Ectodermal cell (in vitro differentiated cells): ENCODE measurements around the gene BARD1.

Experiments used
- H3K27ac ChIP-seq: 2 replicates; pipeline ENCODE4 v1.7.0; 2013; ENCODE audit warnings: mild to moderate bottlenecking, low read depth, low read length; ENCODE audit not compliant: insufficient read depth, poor library complexity, severe bottlenecking
- H3K27me3 ChIP-seq: 2 replicates; pipeline ENCODE4 v1.7.0; 2013; ENCODE audit warnings: mild to moderate bottlenecking, low read length; ENCODE audit not compliant: insufficient read depth, control insufficient read depth, poor library complexity, severe bottlenecking
- H3K36me3 ChIP-seq: one replicate; pipeline ENCODE4 v1.7.0; 2013; ENCODE audit warnings: low read length; ENCODE audit not compliant: control insufficient read depth, insufficient read depth
- H3K4me1 ChIP-seq: one replicate; pipeline ENCODE4 v1.7.0; 2013; ENCODE audit warnings: low read length; ENCODE audit not compliant: control insufficient read depth, insufficient read depth
- H3K4me3 ChIP-seq: 2 replicates; pipeline ENCODE4 v1.7.0; 2013; ENCODE audit warnings: low read depth, low read length, control low read depth; ENCODE audit not compliant: insufficient read depth
- H3K9me3 ChIP-seq: 2 replicates; pipeline ENCODE4 v1.7.0; 2013; ENCODE audit warnings: mild to moderate bottlenecking, low read length, moderate library complexity; ENCODE audit not compliant: control insufficient read depth
- WGBS, 2 experiments: methylation state at CpG; one replicate each; pipeline ENCODE4 v1.1.7; 2013; ENCODE audit warnings: missing lambda C conversion rate in 2 of 2; 5-methylcytosine and 5-hydroxymethylcytosine counted together

BARD1 gene

GRCh38 chr2:214774108-214774507 lies 35.4 kb downstream of the BARD1 start:
- no peak overlapping the region for H3K27ac ChIP-seq
- no peaks in the 10 kb centered on the region for H3K9me3 ChIP-seq
- H3K27me3 ChIP-seq = no peaks in the 10 kb centered on the region
- H3K4me1 ChIP-seq = no peaks in the 10 kb centered on the region
- H3K4me3 ChIP-seq = no peak overlapping the region
- peaks cover 15% of the 10 kb centered on the region for H3K36me3 ChIP-seq

- no peak overlapping the region for H3K4me3 ChIP-seq
- no peaks in the 10 kb centered on the region for H3K27me3 ChIP-seq
- no peaks in the 10 kb centered on the region for H3K9me3 ChIP-seq
- H3K36me3 ChIP-seq = peaks cover 16% of the 10 kb centered on the region
- WGBS, 2 experiments = 91 to 94% methylated on average over 2 of the region's 3 CpGs
- H3K4me1 ChIP-seq = no peaks in the 10 kb centered on the region
- H3K27ac ChIP-seq = no peak overlapping the region
Measured at GRCh38 chr2:214772443-214773015, 37.0 kb downstream of the BARD1 start.

GRCh38 chr2:214765180-214765579 lies 44.3 kb downstream of the BARD1 start:
- Histone ChIP-seq H3K27ac (no peak overlapping the region), H3K9me3 (no peaks in the 10 kb centered on the region), H3K4me3 (no peak overlapping the region), H3K4me1 (no peaks in the 10 kb centered on the region), H3K36me3 (peaks cover 8% of the 10 kb centered on the region), H3K27me3 (no peaks in the 10 kb centered on the region)
- WGBS, 2 experiments = 94 to 100% methylated on average over 2 of the region's 2 CpGs

- Histone ChIP-seq H3K36me3 (peaks cover 9% of the 10 kb centered on the region), H3K27ac (no peak overlapping the region), H3K4me1 (no peaks in the 10 kb centered on the region), H3K9me3 (no peaks in the 10 kb centered on the region), H3K4me3 (no peak overlapping the region), H3K27me3 (no peaks in the 10 kb centered on the region)
- WGBS, 2 experiments = 69 to 76% methylated on average over 2 of the region's 2 CpGs
Measured at GRCh38 chr2:214753455-214753854, 56.0 kb downstream of the BARD1 start.

- no peak overlapping the region for H3K4me3 ChIP-seq
- no peaks in the 10 kb centered on the region for H3K4me1 ChIP-seq
- WGBS, 2 experiments = 88% methylated on average over 2 of the region's 2 CpGs
- no peak overlapping the region for H3K27ac ChIP-seq
- peaks cover 7% of the 10 kb centered on the region for H3K36me3 ChIP-seq
- H3K9me3 ChIP-seq = no peaks in the 10 kb centered on the region
- H3K27me3 ChIP-seq = no peaks in the 10 kb centered on the region
Measured at GRCh38 chr2:214750529-214750928, 59.0 kb downstream of the BARD1 start.

GRCh38 chr2:214747992-214748391 lies 61.5 kb downstream of the BARD1 start:
- Histone ChIP-seq H3K4me1 (no peaks in the 10 kb centered on the region), H3K27ac (no peak overlapping the region), H3K9me3 (no peaks in the 10 kb centered on the region), H3K36me3 (peaks cover 10% of the 10 kb centered on the region), H3K27me3 (no peaks in the 10 kb centered on the region), H3K4me3 (no peak overlapping the region)

GRCh38 chr2:214742119-214742518 lies 67.4 kb downstream of the BARD1 start:
- Histone ChIP-seq H3K9me3 (no peaks in the 10 kb centered on the region), H3K36me3 (peaks cover 6% of the 10 kb centered on the region)
- 96 to 100% methylated on average over 1 of the region's 1 CpG for WGBS, 2 experiments

GRCh38 chr2:214740867-214741395 lies 68.6 kb downstream of the BARD1 start:
- H3K4me3 ChIP-seq = no peak overlapping the region
- peaks cover 6% of the 10 kb centered on the region for H3K36me3 ChIP-seq
- no peaks in the 10 kb centered on the region for H3K4me1 ChIP-seq
- WGBS, 2 experiments = no CpG with 5 or more reads among the region's 1 CpG
- H3K27ac ChIP-seq = no peak overlapping the region
- H3K9me3 ChIP-seq = no peaks in the 10 kb centered on the region
- H3K27me3 ChIP-seq = no peaks in the 10 kb centered on the region

More at GRCh38 chr2:214742119-214742518, 67.4 kb downstream of the BARD1 start:
- no peaks in the 10 kb centered on the region for H3K4me1 ChIP-seq
- no peaks in the 10 kb centered on the region for H3K27me3 ChIP-seq
- H3K4me3 ChIP-seq = no peak overlapping the region
- H3K27ac ChIP-seq = no peak overlapping the region

- H3K36me3 ChIP-seq = peaks cover 2% of the 10 kb centered on the region
- no peak overlapping the region for H3K27ac ChIP-seq
- no peaks in the 10 kb centered on the region for H3K27me3 ChIP-seq
- no peaks in the 10 kb centered on the region for H3K9me3 ChIP-seq
- H3K4me1 ChIP-seq = no peaks in the 10 kb centered on the region
- 93 to 100% methylated on average over 2 to 3 of the region's 3 CpGs for WGBS, 2 experiments
- H3K4me3 ChIP-seq = no peak overlapping the region
Measured at GRCh38 chr2:214737188-214737587, 72.3 kb downstream of the BARD1 start.

GRCh38 chr2:214730800-214731407 lies 78.6 kb downstream of the BARD1 start:
- H3K4me3 ChIP-seq = no peak overlapping the region
- no peaks in the 10 kb centered on the region for H3K9me3 ChIP-seq
- H3K27ac ChIP-seq = no peak overlapping the region
- no peaks in the 10 kb centered on the region for H3K36me3 ChIP-seq
- no peaks in the 10 kb centered on the region for H3K27me3 ChIP-seq
- no peaks in the 10 kb centered on the region for H3K4me1 ChIP-seq
- WGBS, 2 experiments = 93 to 94% methylated on average over 3 of the region's 3 CpGs
